SK-N-MC (cell line): ENCODE data around the gene ANKRD44.

Experiments used
- DNase-seq: peaks from one replicate; pipeline ENCODE4 v3.0.0-alpha.2; 2011; ENCODE audit warnings: low read depth, low spot score
- H3K27ac ChIP-seq: fragments of 200-600 bp; sonication (generic); 2 replicates; pipeline ENCODE4 v1.5.1; 2016; ENCODE audit warnings: mixed run types
- H3K36me3 ChIP-seq: fragments of 200-600 bp; sonication (generic); 2 replicates; pipeline ENCODE4 v1.6.1; 2017; ENCODE audit warnings: antibody characterized with exemption, low read length, mixed read lengths; ENCODE audit not compliant: insufficient read depth
- H3K4me3 ChIP-seq: fragments of 200-600 bp; sonication (generic); 2 replicates; pipeline ENCODE4 v1.5.1; 2016
- H3K9ac ChIP-seq: fragments of 200-600 bp; sonication (generic); 2 replicates; pipeline ENCODE4 v1.8.0; 2017; ENCODE audit warnings: mixed run types, mixed read lengths; ENCODE audit not compliant: insufficient read length
- H3K9me3 ChIP-seq: fragments of 200-600 bp; sonication (generic); 2 replicates; pipeline ENCODE4 v1.6.1; 2017; ENCODE audit warnings: low read depth, mild to moderate bottlenecking, antibody characterized with exemption, low read length, moderate library complexity, mixed read lengths
- EZH2 ChIP-seq: fragments of 200-600 bp; sonication (generic); IDR thresholded peaks from one replicate; pipeline ENCODE4 v1.6.1; 2017; ENCODE audit warnings: antibody characterized with exemption
- FOXP2 ChIP-seq: optimal IDR thresholded peaks from 2 replicates; pipeline ENCODE3; 2011; ENCODE audit warnings: mild to moderate bottlenecking, moderate library complexity; ENCODE audit not compliant: insufficient read depth; ENCODE audit errors: extremely low read length, control extremely low read depth
- POLR2AphosphoS5 ChIP-seq: IDR thresholded peaks from 2 replicates; pipeline ENCODE4 v1.6.1; 2012; ENCODE audit warnings: mild to moderate bottlenecking, low read depth, low read length, borderline replicate concordance

ANKRD44 gene

GRCh38 chr2:197124639-197125390 is 185.8 kb downstream of the ANKRD44 start:
- Histone ChIP-seq H3K9me3 (no peaks in the 10 kb centered on the region), H3K9ac (no peak overlapping the region), H3K27ac (no peak overlapping the region), H3K4me3 (no peak overlapping the region), H3K36me3 (0 out of 2 replicates have a peak, but pooled peaks cover 2% of the 10 kb centered on the region)
- no peak for TF ChIP-seq POLR2AphosphoS5
- TF ChIP-seq FOXP2 = no peak
- no peak for DNase-seq

- Histone ChIP-seq H3K4me3 (no peak overlapping the region), H3K9me3 (no peaks in the 10 kb centered on the region), H3K9ac (no peak overlapping the region), H3K36me3 (0 out of 2 replicates have a peak, but pooled peaks cover 2% of the 10 kb centered on the region), H3K27ac (no peak overlapping the region)
- TF ChIP-seq FOXP2 (no peak), POLR2AphosphoS5 (no peak), EZH2 (no peak)
- no peak for DNase-seq
These were observed 187.8 kb downstream of the ANKRD44 start for GRCh38 chr2:197122821-197123220.

- Histone ChIP-seq H3K9ac (no peak overlapping the region), H3K36me3 (0 out of 2 replicates have a peak, but pooled peaks cover 2% of the 10 kb centered on the region)
These were observed 188.7 kb downstream of the ANKRD44 start for GRCh38 chr2:197121756-197122385.

GRCh38 chr2:197121255-197121654 is 189.3 kb downstream of the ANKRD44 start:
- no peak overlapping the region for H3K4me3 ChIP-seq
- H3K9ac ChIP-seq = no peak overlapping the region
- no peak for TF ChIP-seq FOXP2
- TF ChIP-seq POLR2AphosphoS5 = no peak
- no peak for TF ChIP-seq EZH2
- H3K36me3 ChIP-seq = 0 out of 2 replicates have a peak, but pooled peaks cover 2% of the 10 kb centered on the region
- no peak overlapping the region for H3K27ac ChIP-seq
- DNase-seq = no peak
- no peaks in the 10 kb centered on the region for H3K9me3 ChIP-seq

More at GRCh38 chr2:197121756-197122385, 188.7 kb downstream of the ANKRD44 start:
- no peak for TF ChIP-seq POLR2AphosphoS5
- no peak for TF ChIP-seq EZH2
- TF ChIP-seq FOXP2 = no peak
- DNase-seq = no peak
- Histone ChIP-seq H3K4me3 (no peak overlapping the region), H3K27ac (no peak overlapping the region), H3K9me3 (no peaks in the 10 kb centered on the region)

- H3K9me3 ChIP-seq = no peaks in the 10 kb centered on the region
- no peak for TF ChIP-seq EZH2
- no peak for TF ChIP-seq POLR2AphosphoS5
- no peak for TF ChIP-seq FOXP2
- no peak overlapping the region for H3K4me3 ChIP-seq
- DNase-seq = no peak
- H3K27ac ChIP-seq = no peak overlapping the region
- H3K9ac ChIP-seq = no peak overlapping the region
- no peaks in the 10 kb centered on the region for H3K36me3 ChIP-seq
These were observed 194.2 kb downstream of the ANKRD44 start for GRCh38 chr2:197116306-197116879.

GRCh38 chr2:197115325-197115724 is 195.3 kb downstream of the ANKRD44 start:
- DNase-seq = no peak
- Histone ChIP-seq H3K27ac (no peak overlapping the region), H3K36me3 (no peaks in the 10 kb centered on the region), H3K4me3 (no peak overlapping the region), H3K9ac (no peak overlapping the region), H3K9me3 (no peaks in the 10 kb centered on the region)
- no peak for TF ChIP-seq POLR2AphosphoS5
- no peak for TF ChIP-seq FOXP2
- no peak for TF ChIP-seq EZH2

GRCh38 chr2:197113275-197113711 is 197.3 kb downstream of the ANKRD44 start:
- Histone ChIP-seq H3K9me3 (no peaks in the 10 kb centered on the region), H3K27ac (no peak overlapping the region), H3K9ac (no peak overlapping the region), H3K4me3 (no peak overlapping the region), H3K36me3 (no peaks in the 10 kb centered on the region)
- no peak for DNase-seq
- TF ChIP-seq POLR2AphosphoS5 = no peak
- no peak for TF ChIP-seq EZH2
- TF ChIP-seq FOXP2 = no peak

- no peaks in the 10 kb centered on the region for H3K9me3 ChIP-seq
- no peaks in the 10 kb centered on the region for H3K36me3 ChIP-seq
- H3K4me3 ChIP-seq = no peak overlapping the region
- no peak for DNase-seq
- no peak overlapping the region for H3K27ac ChIP-seq
- no peak overlapping the region for H3K9ac ChIP-seq
- TF ChIP-seq FOXP2 (no peak), EZH2 (no peak), POLR2AphosphoS5 (no peak)
These were observed 201.3 kb downstream of the ANKRD44 start for GRCh38 chr2:197109326-197109725.
